ENCODE results near the gene ZNF433. TPM values are rescaled to one million over a fixed set of nuclear protein-coding genes. Genes with fewer than 3 reads are reported as not detected.
A peak's percentile ranks its signal among the peaks of the same experiment; 100 is the strongest.

Gene ZNF433
- total RNA-seq, 1 donor from 2014 or later = 5.5 TPM

GRCh38 chr19:11971041-11971440, 64.4 kb downstream of the ZNF433 start:
- TF ChIP-seq CTCF (IDR thresholded peaks at IDR 0.05; ENCODE audit: insufficient read depth, low read length, severe bottlenecking) = no peak
- FAIRE-seq (no peak), DNase-seq (ENCODE audit: low read depth) (no peak)
- Histone ChIP-seq H3K4me3 (ENCODE audit: low read depth, low read length) (no peak overlapping the region), H3K27me3 (ENCODE audit: control insufficient read depth, insufficient read depth, low read length) (no peaks in the 10 kb centered on the region), H3K36me3 (ENCODE audit: control insufficient read depth, insufficient read depth, low read length) (no peaks in the 10 kb centered on the region)

- Histone ChIP-seq H3K36me3 (ENCODE audit: control insufficient read depth, insufficient read depth, low read length) (no peaks in the 10 kb centered on the region), H3K27me3 (ENCODE audit: control insufficient read depth, insufficient read depth, low read length) (no peaks in the 10 kb centered on the region), H3K4me3 (ENCODE audit: low read depth, low read length) (no peak overlapping the region)
- no peak for FAIRE-seq
- TF ChIP-seq CTCF (IDR thresholded peaks at IDR 0.05; ENCODE audit: insufficient read depth, low read length, severe bottlenecking) = no peak
- DNase-seq (ENCODE audit: low read depth) = no peak
These were observed 65.3 kb downstream of the ZNF433 start for GRCh38 chr19:11970174-11970573.

GRCh38 chr19:11964858-11965645, 70.4 kb downstream of the ZNF433 start, which contains the start of gene ZNF763:
Gene ZNF763, plus strand, starts transcription at chr19:11965040. Its CDS starts 169 bp downstream, at chr19:11965209.
- DNase-seq (ENCODE audit: low read depth) (peak; percentile 76), FAIRE-seq (no peak)
- no peaks in the 10 kb centered on the region for H3K36me3 ChIP-seq (ENCODE audit: control insufficient read depth, insufficient read depth, low read length)
- no peaks in the 10 kb centered on the region for H3K27me3 ChIP-seq (ENCODE audit: control insufficient read depth, insufficient read depth, low read length)
- no peak for TF ChIP-seq CTCF (IDR thresholded peaks at IDR 0.05; ENCODE audit: insufficient read depth, low read length, severe bottlenecking)
- peak within 1 kb of the TSS; percentile 62 for H3K4me3 ChIP-seq (ENCODE audit: low read depth, low read length)

Other genes with a start within 250 kb of the ZNF433 start
- gene ZNF491, start 237.2 kb downstream of the ZNF433 start, total RNA-seq = 0.26 and 0.64 TPM in 2 replicates
- 9.0 and 11.3 TPM in 2 replicates for gene ZNF440, start 221.4 kb downstream of the ZNF433 start, total RNA-seq
- gene ZNF439, start 187.0 kb downstream of the ZNF433 start, total RNA-seq = 0.53 and 1.7 TPM in 2 replicates
- gene ZNF69, start 147.9 kb downstream of the ZNF433 start, total RNA-seq = under 0.01 and 0.26 TPM in 2 replicates
- gene ZNF700, start 110.6 kb downstream of the ZNF433 start, total RNA-seq = 9.5 and 10.0 TPM in 2 replicates
- 0.79 and 1.3 TPM in 2 replicates for gene ZNF763, start 70.6 kb downstream of the ZNF433 start, total RNA-seq
- gene ZNF878, start 17.3 kb upstream of the ZNF433 start, total RNA-seq = 0.13 TPM in 1 of 2 replicates, not detected in the other
- gene ZNF844, start 29.1 kb upstream of the ZNF433 start, total RNA-seq = 1.6 and 4.1 TPM in 2 replicates
- 3.2 and 5.2 TPM in 2 replicates for gene ZNF20, start 104.7 kb upstream of the ZNF433 start, total RNA-seq
- gene ZNF625, start 121.1 kb upstream of the ZNF433 start, total RNA-seq = 5.0 and 8.7 TPM in 2 replicates
- 4.5 and 5.9 TPM in 2 replicates for gene ZNF136, start 127.4 kb upstream of the ZNF433 start, total RNA-seq

All from bronchial epithelial cell (primary cell).